DND-41 (cell line): Measurements from ENCODE around the gene NTMT1.

Experiments
- EZH2 ChIP-seq: IDR thresholded peaks from 3 replicates; pipeline ENCODE4 v1.6.1; 2012; ENCODE audit warnings: borderline replicate concordance, low read depth, mild to moderate bottlenecking, moderate library complexity, low read length, inconsistent platforms; ENCODE audit not compliant: severe bottlenecking
- TF ChIP-seq, protein P1 (sequence below): IDR thresholded peaks from 2 replicates; pipeline ENCODE4 v1.5.1; 2012; ENCODE audit warnings: borderline replicate concordance, low read length, moderate library complexity, mild to moderate bottlenecking; ENCODE audit not compliant: poor library complexity, severe bottlenecking; ENCODE audit errors: extremely low read depth

DNA sequence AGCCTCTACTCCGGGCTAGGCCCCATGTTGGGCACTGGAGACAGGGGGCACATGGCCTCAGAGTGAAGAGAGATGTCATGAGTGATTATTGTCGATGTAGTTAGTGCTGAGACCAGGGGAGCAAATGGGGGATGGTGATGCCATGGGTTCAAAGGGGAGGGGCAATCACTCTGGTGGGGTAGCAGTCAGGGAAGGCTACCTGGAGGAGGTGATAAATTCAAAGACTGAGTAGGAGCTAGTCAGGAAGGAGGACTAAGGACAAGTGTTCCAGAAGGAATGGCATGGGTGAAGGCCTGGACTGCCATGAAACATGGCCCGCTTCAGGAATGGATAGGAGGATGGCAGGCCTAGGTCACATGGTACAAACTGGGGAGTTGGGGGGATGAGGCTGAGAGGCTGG, 46.7 kb upstream of the NTMT1 start:
- TF ChIP-seq, protein P1, sequence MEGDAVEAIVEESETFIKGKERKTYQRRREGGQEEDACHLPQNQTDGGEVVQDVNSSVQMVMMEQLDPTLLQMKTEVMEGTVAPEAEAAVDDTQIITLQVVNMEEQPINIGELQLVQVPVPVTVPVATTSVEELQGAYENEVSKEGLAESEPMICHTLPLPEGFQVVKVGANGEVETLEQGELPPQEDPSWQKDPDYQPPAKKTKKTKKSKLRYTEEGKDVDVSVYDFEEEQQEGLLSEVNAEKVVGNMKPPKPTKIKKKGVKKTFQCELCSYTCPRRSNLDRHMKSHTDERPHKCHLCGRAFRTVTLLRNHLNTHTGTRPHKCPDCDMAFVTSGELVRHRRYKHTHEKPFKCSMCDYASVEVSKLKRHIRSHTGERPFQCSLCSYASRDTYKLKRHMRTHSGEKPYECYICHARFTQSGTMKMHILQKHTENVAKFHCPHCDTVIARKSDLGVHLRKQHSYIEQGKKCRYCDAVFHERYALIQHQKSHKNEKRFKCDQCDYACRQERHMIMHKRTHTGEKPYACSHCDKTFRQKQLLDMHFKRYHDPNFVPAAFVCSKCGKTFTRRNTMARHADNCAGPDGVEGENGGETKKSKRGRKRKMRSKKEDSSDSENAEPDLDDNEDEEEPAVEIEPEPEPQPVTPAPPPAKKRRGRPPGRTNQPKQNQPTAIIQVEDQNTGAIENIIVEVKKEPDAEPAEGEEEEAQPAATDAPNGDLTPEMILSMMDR, result no peak
- TF ChIP-seq EZH2, result no peak
